Upper lobe of left lung (tissue), 6 donors: ENCODE data around the gene TMEM89. TPM values are rescaled to one million over a fixed set of nuclear protein-coding genes. Genes with fewer than 3 reads are reported as not detected.

Source experiments
- ATAC-seq, 2 donors: fragments of 200-7000 bp; cut with Tn5 transposase; one replicate each; pipeline ENCODE4 v1.9.1; 2022; ENCODE audit warnings: mild to moderate bottlenecking in 2 of 2, moderate library complexity in 2 of 2; ENCODE audit not compliant: low FRiP score in 2 of 2
- DNase-seq, 2 donors: peaks; one replicate each; pipeline ENCODE4 v3.0.0-alpha.2; 2019 to 2020
- H3K27ac ChIP-seq, 4 donors: fragments of 200-600 bp; sonication (generic); one replicate each; pipeline ENCODE4 v1.5.1; 2016 to 2019
- H3K27me3 ChIP-seq, 4 donors: fragments of 200-600 bp; sonication (generic); one replicate each; pipeline ENCODE4 v1.5.1; 2017 to 2019
- H3K36me3 ChIP-seq, 4 donors: fragments of 200-600 bp; sonication (generic); one replicate each; pipeline ENCODE4 v1.5.1; 2016 to 2019
- H3K4me1 ChIP-seq, 4 donors: fragments of 200-600 bp; sonication (generic); one replicate each; pipeline ENCODE4 v1.5.1; 2018 to 2019
- H3K4me3 ChIP-seq, 4 donors: fragments of 200-600 bp; sonication (generic); one replicate each; pipeline ENCODE4 v1.5.1; 2017 to 2019; ENCODE audit warnings: mild to moderate bottlenecking in 2 of 4, moderate library complexity in 1 of 4
- H3K9me3 ChIP-seq, 4 donors: fragments of 200-600 bp; sonication (generic); one replicate each; pipeline ENCODE4 v1.5.1; 2018 to 2019
- EP300 ChIP-seq, 4 donors: sonication (generic); formaldehyde crosslinking; IDR thresholded peaks; one replicate each; pipeline ENCODE4 v1.5.1; 2017; ENCODE audit warnings: antibody characterized with exemption in 4 of 4, control low read depth in 2 of 4
- POLR2A ChIP-seq, 4 donors: fragments of 450-650 bp; IDR thresholded peaks; one replicate each; pipeline ENCODE4 v1.5.1; 2016 to 2017; ENCODE audit warnings: antibody characterized with exemption in 4 of 4, mild to moderate bottlenecking in 2 of 4
- POLR2AphosphoS5 ChIP-seq, 2 donors: sonication (generic); formaldehyde crosslinking; IDR thresholded peaks; one replicate each; pipeline ENCODE4 v1.5.1; 2017; ENCODE audit warnings: antibody characterized with exemption in 2 of 2
- WGBS, 2 donors: methylation state at CpG; one replicate each; pipeline ENCODE4 v1.1.5; 2017 to 2018; 5-methylcytosine and 5-hydroxymethylcytosine counted together
- total RNA-seq, 6 donors: library from RNA; depleted of rRNA in 4 of 6; stranded (reverse); fragments of >200 nt in 4 of 6; gene quantifications; one replicate each; pipeline versions ENCODE4 v1.1.0 to v1.2.1, GENCODE V29; 2016 to 2021
- TF ChIP-seq, protein P1 (sequence below), 6 experiments: fragments of 450-650 bp in 4 of 6; fragments of 200-600 bp in 2 of 6; sonication (generic) in 2 of 6; IDR thresholded peaks; one replicate each; pipeline ENCODE4 v1.5.1; 2016 to 2019; ENCODE audit warnings: antibody characterized with exemption in 6 of 6
- donor health status: DM: no; HTN: no; CAD: no; lungs with moderate emphysema.
- donor health status: DM: no; HTN: yes; CAD: no; lungs with severe emphysema.

The TMEM89 gene
- total RNA-seq, 6 donors from 2014 or later: 0.67 TPM; not detected in 5

DNA sequence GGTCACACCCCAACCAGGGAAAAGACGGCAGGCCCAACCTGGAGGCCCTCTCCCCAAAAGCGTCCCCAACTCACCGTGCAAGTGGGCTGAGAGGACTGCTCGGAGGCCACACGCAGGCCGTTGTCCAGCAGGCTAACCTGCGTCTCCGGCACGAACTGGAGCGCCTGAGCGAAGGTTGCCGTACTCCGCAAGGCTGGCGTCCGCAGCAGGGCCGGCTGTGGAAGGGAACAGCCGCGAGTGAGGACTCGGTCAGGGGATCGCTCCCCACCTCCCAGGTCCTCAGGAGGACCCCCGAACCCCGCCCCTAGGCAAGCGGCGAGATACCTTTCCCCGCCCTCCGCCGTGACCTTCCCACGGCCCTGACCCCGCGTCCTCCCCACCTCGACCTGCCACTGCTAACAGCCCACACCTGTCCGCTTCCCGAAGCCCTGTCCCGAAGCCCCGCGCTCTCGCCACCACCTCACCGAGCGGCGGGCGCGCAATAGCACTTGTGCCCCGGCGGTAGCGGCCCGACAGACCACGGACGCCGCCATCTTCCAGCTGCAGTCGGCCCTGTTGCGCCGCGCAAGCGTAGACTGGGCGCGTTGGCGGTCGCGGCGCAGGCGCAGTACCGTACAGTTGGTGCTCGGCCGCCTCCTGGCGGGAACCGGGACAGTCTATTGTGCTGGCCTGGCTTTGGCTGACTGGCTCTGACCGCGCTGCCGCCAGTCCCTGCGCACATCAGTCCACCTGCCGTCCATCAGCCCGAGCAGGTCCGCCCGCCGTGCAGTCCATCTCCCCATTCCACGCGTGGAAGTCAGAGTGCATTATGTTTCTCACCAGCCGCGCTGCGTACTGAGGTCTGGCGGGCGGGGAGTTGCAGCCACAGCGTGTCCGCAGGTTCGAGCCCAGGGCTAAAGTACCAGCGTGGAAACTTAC is 12.2 kb downstream of the TMEM89 start, which contains the start of gene UQCRC1:
TSS of gene UQCRC1 (minus strand) at position 559 of the 918 bp plus-strand sequence. CDS start at position 533, 26 bp downstream.
- TF ChIP-seq POLR2AphosphoS5 (IDR thresholded peaks at IDR 0.05) (peak; percentile 88 to 94), POLR2A (IDR thresholded peaks at IDR 0.05) (peak in 3 of 4 donors; percentile 70 to 92 (median 79)), EP300 (IDR thresholded peaks at IDR 0.05) (no peak)
- TF ChIP-seq, protein P1, sequence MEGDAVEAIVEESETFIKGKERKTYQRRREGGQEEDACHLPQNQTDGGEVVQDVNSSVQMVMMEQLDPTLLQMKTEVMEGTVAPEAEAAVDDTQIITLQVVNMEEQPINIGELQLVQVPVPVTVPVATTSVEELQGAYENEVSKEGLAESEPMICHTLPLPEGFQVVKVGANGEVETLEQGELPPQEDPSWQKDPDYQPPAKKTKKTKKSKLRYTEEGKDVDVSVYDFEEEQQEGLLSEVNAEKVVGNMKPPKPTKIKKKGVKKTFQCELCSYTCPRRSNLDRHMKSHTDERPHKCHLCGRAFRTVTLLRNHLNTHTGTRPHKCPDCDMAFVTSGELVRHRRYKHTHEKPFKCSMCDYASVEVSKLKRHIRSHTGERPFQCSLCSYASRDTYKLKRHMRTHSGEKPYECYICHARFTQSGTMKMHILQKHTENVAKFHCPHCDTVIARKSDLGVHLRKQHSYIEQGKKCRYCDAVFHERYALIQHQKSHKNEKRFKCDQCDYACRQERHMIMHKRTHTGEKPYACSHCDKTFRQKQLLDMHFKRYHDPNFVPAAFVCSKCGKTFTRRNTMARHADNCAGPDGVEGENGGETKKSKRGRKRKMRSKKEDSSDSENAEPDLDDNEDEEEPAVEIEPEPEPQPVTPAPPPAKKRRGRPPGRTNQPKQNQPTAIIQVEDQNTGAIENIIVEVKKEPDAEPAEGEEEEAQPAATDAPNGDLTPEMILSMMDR (IDR thresholded peaks at IDR 0.05): peak; percentile 82 to 99 (median 96)
- 3 to 6% methylated on average over 11 to 46 of the region's 86 CpGs for WGBS, 2 donors
- peak; percentile 95 to 98 for DNase-seq
- peak within 1 kb of the TSS; percentile 52 to 70 (median 58) for H3K4me3 ChIP-seq
- H3K36me3 ChIP-seq: peaks cover 11 to 26% (median 21%) of the 10 kb centered on the region in 4 donors
- peaks cover 10 to 19% (median 12%) of the 10 kb centered on the region in 4 donors for H3K4me1 ChIP-seq
- peak within 1 kb of the TSS; percentile 70 to 93 (median 90) for H3K27ac ChIP-seq
- no peaks in the 10 kb centered on the region for H3K27me3 ChIP-seq
- ATAC-seq: peak; percentile 99 to 100
- H3K9me3 ChIP-seq: no peaks in the 10 kb centered on the region

DNA sequence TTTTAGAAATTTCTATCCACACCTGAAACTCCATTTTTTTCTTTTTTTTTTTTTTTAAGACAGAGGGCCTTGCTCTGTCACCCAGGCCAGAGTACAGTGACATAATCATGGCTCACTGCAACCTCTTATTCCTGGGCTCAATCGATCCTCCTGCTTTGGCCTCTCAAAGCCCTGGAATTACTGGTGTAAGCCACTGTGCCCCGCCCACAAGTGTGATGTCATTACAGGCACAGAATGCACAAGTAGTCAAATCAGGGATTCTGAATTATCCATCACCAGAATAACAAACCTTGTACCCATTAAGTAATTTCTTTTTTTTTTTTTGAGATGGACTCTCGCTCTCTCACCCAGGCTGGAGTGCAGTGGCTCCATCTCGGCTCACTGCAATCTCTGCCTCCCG is 14.1 kb downstream of the TMEM89 start:
- H3K27ac ChIP-seq: no peak overlapping the region
- H3K4me3 ChIP-seq: no peak overlapping the region
- no peaks in the 10 kb centered on the region for H3K9me3 ChIP-seq
- peaks cover 25 to 45% (median 39%) of the 10 kb centered on the region in 4 donors for H3K36me3 ChIP-seq
- 90 to 93% methylated on average over 5 of the region's 5 CpGs for WGBS, 2 donors
- H3K4me1 ChIP-seq: peaks cover 10 to 19% (median 12%) of the 10 kb centered on the region in 4 donors
- TF ChIP-seq EP300 (IDR thresholded peaks at IDR 0.05) (no peak), POLR2A (IDR thresholded peaks at IDR 0.05) (no peak)
- DNase-seq (no peak), ATAC-seq (no peak)
- H3K27me3 ChIP-seq: no peaks in the 10 kb centered on the region

DNA sequence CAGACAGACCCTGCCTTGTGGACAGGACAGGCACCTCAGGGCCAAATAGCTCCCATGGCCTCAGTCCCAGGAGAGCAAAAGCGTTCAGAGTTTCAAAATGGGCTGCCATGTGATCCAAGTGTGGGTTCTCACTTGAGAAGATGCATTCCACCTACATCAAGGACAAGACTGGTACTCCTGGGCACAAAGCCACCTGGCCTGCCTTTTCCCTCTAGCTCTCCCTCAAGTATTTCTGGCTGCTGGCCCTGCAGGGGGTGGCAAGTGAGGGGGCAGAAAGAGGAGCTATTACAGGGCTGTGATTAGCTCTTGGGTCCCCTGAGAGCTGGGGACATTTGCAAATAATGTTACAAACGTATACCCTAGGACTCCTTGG is 20.0 kb downstream of the TMEM89 start:
- WGBS, 2 donors: 76% methylated on average over 2 of the region's 2 CpGs
- no peaks in the 10 kb centered on the region for H3K27me3 ChIP-seq
- H3K4me3 ChIP-seq: no peak overlapping the region
- no peak overlapping the region for H3K27ac ChIP-seq
- TF ChIP-seq EP300 (IDR thresholded peaks at IDR 0.05) (no peak), POLR2A (IDR thresholded peaks at IDR 0.05) (no peak), POLR2AphosphoS5 (IDR thresholded peaks at IDR 0.05) (no peak)
- TF ChIP-seq, protein P1 (IDR thresholded peaks at IDR 0.05): no peak
- H3K9me3 ChIP-seq: no peaks in the 10 kb centered on the region
- H3K4me1 ChIP-seq: peaks cover 0 to 7% (median 0%) of the 10 kb centered on the region in 4 donors
- peaks cover 37 to 89% (median 84%) of the 10 kb centered on the region in 4 donors for H3K36me3 ChIP-seq
- ATAC-seq (no peak), DNase-seq (no peak)

DNA sequence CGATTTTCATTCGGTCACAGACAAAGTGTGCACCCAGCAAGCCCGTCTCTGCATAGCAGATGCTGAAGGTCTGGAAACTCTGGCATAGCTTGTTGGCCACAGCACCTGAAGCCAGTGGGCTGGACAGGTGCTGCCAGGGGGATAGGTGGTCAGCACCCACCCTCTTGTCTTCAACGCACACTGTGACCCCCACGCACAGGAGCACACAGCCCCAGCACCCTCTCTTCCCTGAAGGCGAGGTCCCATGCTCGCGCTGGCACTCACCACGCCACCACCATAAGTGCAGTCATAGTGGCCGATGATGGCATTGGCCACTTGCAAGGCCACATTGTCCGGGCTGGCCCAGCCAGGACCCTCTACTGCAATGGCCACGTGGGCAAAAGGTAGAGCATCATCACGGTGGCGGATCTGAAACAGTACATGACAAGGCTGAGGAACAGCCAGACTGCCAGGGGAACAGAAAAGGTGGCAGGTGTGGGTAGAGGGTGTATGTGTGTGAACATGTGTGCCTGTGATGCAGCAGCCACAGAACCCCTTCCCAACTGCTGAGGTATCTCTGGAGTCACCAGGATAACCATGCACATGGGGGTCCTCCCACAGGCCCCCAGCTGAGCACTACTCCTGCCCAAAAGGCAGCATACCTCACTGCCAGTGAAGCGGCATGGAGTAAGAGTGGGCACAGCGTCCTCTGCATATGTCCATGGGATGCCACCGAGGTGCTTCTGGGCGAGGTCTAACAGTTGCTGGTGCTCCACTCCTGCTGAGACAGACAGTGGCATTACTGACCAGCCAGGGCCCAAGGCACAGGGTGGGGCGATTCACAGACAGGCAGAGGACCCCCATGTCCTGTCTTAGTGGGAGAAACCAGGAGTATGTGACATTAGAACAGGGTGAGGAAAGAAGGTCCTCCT is 20.6 kb downstream of the TMEM89 start:
- H3K4me3 ChIP-seq: no peak overlapping the region
- no peaks in the 10 kb centered on the region for H3K9me3 ChIP-seq
- ATAC-seq (no peak), DNase-seq (peak in 1 of 2 donors; percentile 41)
- WGBS, 2 donors: 94 to 98% methylated on average over 11 to 19 of the region's 19 CpGs
- no peak overlapping the region for H3K27ac ChIP-seq
- no peaks in the 10 kb centered on the region for H3K27me3 ChIP-seq
- peaks cover 37 to 83% (median 79%) of the 10 kb centered on the region in 4 donors for H3K36me3 ChIP-seq
- TF ChIP-seq, protein P1 (IDR thresholded peaks at IDR 0.05): no peak
- TF ChIP-seq POLR2A (IDR thresholded peaks at IDR 0.05) (no peak), POLR2AphosphoS5 (IDR thresholded peaks at IDR 0.05) (no peak), EP300 (IDR thresholded peaks at IDR 0.05) (no peak)
- H3K4me1 ChIP-seq: peaks cover 0 to 7% (median 0%) of the 10 kb centered on the region in 4 donors
